ENCODE data around the gene SPATS2L.
A peak's percentile ranks its signal among the peaks of the same experiment; 100 is the strongest.

SPATS2L gene

DNA sequence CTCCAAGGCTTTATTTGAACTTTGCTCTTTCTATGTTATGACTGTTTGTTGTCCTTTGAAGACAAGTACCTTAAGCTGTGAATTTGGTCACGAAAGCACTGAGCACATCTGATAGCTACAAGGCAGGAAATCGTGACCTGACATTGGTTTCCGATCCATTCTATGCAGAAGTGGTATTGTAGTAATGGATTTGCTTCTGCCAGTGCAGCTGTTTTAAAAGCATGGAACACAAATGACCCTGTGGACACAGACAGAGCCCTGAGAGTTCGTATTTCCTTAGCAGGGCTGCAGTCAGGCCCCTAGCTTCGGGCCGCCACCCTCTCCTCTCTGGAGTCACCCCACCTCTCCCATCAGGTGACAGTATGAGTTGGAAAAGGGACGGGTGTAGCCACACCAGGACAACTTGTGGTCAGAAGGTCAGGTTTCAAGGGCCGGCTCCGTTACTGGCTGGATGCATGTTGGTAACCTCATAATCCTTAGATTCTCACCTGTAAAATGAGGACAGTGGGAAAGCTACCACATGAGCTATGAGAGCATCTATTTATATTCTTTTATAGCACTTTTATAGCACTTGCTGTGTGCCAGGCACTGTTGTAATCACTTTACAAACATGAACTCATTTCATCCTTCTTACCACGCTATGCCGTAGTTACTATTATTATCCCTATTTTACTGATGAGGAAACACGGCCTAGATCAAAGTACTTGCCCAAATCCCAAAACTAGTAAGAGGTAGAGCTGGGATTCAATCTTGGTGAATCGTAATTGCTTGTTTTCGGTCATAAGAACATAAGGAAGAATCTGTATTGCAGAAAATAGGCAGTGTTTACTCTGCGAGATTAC is 70.2 kb downstream of the SPATS2L start:
- no peak for DNase-seq (ENCODE audit: low read depth in 2 of 3, low spot score in 1 of 3)

DNA sequence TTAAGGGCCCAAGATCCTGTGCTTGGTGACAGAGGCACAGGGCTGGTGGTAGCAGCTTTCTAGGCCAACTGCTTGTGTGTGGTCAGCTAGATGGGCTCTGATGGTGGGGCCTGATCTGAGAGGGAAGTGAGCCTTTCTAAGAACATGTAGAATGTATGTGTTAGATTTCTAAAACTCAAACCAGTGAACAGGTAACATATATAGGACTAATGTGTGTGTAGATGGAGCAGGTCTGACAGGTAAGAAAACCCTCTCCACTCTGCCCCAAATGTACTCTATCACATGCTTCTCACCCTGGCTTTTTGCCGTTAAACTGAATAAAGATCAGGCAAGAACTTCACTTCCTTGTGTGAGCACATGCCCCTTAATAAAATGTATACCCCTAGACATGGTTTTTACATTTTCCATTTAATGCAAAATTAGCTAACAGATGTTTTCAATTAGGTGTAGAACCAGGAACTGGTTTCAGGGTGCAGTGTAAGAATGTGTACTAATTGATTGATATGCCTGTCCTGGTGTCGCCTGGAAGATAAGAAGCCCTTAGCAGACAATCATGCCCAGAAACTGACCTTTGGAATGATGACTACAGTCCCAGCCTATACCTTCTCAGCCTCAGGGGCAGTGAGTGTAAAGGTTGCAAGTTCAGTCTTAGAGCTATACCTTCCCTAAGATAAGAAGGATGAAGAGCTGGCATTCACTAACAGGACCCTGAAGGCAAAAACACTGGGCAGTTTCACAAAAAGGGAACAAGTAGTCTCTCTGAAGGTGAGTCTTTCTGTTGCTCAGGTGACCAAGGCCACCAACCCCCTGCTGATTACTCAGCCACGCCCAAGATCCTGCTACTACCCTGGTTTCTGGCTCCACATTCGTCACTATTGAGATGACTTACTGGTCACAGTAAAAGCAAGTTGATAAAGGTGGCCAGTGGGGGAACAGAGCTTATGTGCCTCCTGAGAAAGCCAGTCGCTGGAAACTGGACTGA is 71.2 kb downstream of the SPATS2L start:
- no peak for DNase-seq (ENCODE audit: low read depth in 2 of 3, low spot score in 1 of 3)

GRCh38 chr2:200378652-200379290 is 72.3 kb downstream of the SPATS2L start:
- DNase-seq (ENCODE audit: low read depth in 2 of 3, low spot score in 1 of 3): no peak

GRCh38 chr2:200379481-200380090 is 73.1 kb downstream of the SPATS2L start:
- no peak for DNase-seq (ENCODE audit: low read depth in 2 of 3, low spot score in 1 of 3)

DNA sequence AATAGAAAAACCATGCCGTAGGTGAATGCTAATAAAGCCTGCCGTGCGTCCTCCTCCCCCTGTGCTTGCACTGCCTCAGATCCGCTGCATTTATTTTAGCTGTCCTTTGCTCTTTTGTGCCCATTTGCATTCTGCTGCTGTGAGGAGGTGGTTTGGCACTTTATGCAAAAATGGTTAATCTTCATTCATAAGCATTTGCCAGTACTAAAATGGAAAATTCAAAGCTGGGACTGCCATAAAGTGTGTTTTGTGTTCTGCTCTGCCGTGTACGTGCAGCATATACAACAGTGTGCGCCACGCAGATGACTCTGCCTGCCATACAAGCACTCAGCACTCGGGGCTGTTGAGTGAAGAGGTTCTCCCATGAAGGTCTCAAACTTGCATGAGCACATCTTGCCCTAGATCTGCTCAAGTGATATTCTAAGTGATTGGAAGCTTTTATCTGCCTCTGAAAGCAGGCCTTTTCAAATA is 73.6 kb downstream of the SPATS2L start:
- DNase-seq (ENCODE audit: low read depth in 2 of 3, low spot score in 1 of 3): no peak

DNA sequence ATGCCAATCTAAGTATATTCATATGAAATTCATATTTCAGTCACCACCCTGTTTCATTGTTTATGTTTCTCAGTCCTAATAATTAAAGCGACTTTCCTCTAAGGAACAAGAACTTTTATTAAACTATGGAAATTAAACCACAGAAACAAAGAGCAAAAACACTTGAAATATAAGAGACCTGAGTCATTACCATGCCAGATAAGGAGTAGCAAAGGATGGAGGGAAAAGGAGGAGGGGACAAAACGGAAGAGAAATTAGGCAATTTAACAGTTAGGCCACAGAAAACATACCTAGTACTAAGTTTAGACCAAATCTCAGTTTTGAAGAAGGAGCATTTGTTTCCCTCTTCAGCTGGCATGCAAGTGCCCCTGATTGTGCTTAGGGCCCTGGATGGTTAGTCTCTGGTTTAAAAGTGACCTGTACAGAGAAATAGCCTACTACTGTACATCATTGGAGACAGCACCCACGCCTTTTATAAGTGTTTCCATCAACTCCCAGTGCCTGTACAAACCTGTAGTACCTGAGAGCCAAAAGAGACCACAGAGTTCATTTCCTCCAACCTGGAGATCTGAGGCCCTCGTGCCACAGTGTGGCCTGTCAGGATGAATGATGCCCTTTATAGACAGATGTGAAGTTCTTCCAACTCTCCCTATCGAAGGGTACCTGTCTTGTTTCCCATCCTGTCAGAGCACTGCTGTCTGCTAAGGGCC is 74.5 kb downstream of the SPATS2L start:
- no peak for DNase-seq (ENCODE audit: low read depth in 2 of 3, low spot score in 1 of 3)

DNA sequence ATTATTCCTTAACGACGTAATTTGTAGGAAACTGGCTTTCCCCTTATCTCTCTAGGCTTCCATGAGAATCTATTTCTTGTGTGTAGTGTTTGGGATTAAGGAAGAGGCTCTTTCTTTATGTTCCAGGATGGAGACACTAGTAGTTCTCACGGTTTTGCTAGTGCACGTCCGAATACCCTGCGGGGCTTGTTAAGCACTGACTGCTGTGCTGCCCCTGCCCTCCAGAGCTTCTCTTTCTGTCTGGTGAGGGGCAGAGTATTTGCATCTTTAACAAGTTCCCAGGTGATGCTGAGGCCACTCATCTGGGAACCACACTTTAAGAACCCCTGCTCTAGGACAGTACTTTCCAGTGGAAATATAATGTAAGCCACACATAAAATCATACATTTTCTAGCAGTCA is 76.4 kb downstream of the SPATS2L start:
- no peak for DNase-seq (ENCODE audit: low read depth in 2 of 3, low spot score in 1 of 3)

DNA sequence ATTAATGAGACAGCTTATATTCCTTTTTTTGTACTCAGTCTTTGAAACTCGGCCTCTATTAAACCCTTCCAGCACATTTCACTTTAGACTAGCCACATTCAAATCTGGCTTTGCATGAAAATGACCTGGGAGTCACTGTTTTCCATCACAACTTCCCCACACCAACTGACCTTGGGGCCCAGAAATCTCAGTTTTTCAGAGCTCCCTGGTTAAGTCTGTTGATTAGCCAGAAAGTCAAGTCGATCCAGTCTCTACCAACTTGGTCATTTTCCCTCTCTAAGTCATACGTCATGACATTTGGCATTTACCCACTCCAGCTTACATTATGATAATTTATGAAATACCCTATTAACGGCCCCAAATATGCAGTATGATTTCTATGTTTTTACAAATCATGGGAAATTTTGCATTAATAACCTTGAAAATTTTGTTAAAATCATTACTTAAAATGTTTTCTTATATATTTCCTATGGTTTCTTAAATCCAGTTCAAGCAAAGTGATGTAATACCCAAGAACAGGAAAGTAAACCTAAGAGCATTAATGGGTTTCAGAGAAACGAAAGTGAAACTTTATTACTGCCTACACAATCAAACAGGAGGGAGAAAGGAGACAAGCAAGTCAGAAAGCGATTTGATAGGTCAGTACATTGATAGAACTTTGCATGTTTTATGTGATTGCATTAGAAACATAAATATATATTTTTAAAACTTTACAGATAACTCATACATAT is 77.1 kb downstream of the SPATS2L start:
- DNase-seq (ENCODE audit: low read depth in 2 of 3, low spot score in 1 of 3): no peak

DNA sequence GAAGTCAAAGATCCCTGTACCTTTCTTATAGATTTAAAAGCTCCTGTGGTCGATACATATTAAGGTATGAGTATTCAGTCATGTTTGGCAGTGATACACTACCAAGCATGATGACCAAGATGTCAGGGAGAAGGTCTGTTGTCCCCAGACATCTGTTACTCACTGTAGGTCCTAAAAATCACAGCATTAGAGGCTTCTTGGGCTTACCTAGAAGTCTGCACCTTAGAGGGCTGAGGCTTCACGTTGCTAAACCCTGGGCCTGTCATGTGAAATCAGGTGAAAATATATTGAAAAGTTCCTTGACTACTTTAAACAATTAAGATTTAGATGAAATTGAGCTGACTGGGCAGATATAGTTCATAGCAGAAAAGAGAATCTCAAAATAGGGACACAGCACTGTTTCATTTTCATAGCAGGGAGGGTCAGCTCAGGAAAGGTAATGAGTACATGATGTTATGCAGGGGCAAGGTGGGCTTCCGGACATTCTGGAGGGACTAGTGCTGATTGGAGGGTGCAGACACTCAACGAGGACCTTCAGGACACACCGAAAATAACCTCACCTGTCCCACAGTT is 78.7 kb downstream of the SPATS2L start:
- no peak for DNase-seq (ENCODE audit: low read depth in 2 of 3, low spot score in 1 of 3)

- no peak for DNase-seq (ENCODE audit: low read depth in 2 of 3, low spot score in 1 of 3)
Measured at GRCh38 chr2:200393191-200393590, 86.7 kb downstream of the SPATS2L start.

DNA sequence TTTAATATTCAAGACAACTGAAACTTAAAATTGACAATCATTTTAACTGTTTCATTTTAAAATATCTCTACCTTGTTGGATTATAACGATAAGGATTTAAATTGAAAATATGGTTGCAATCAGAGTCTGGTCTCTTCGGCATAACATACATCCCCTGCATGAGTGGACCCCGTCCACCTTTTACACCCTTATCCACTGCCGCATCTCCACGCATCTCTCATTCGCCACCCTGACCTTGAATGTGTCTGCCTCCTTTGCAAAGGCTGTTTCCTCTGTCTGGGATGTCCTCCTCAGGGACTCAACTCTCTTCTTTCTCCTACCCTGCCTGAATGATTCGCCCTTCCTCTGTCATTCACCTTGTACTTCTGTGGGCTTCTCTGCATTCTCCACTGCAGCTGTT is 87.6 kb downstream of the SPATS2L start:
- no peak for DNase-seq (ENCODE audit: low read depth in 2 of 3, low spot score in 1 of 3)

DNA sequence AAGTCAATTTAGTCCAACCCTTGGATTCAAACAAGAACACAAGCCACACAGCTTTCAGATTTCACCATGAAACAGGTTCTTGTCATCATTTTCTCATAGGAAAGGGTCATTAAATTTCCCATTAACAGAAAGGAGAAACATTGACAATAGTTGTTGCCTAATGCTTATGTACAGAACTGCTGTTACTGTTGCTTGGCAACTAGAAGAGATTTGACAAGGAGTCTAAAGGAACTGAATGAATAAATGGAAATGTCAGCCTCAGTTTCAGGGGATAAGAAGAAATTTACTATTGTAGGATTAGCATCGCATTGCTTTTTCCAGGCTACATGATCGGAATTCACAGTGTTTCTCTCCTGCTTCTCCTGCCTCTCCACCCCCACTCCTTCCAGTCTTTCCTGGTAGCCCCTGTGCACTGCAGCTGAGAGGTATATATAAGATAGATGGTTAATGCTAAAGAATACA is 90.3 kb downstream of the SPATS2L start:
- no peak for DNase-seq (ENCODE audit: low read depth in 2 of 3, low spot score in 1 of 3)

DNA sequence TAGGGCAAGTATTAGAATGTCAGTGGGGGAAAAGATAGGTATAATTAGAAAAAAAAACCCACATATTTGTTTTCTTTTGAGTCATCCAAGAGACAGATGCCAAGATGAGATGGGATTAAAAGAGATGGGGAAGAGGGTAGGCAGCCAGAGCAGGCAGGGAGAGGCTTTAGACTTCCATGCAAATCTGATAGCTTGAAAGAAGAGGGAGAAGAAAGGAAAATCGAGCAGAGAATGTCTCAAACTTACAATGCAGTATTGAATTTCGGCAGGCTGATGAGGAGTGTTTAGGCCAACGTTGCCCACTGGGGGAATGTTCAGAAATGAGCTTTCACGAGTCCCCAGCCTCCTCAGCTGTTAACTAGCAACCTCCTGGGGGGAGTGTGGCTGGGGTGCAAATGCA is 91.3 kb downstream of the SPATS2L start:
- DNase-seq (ENCODE audit: low read depth in 2 of 3, low spot score in 1 of 3): no peak

DNA sequence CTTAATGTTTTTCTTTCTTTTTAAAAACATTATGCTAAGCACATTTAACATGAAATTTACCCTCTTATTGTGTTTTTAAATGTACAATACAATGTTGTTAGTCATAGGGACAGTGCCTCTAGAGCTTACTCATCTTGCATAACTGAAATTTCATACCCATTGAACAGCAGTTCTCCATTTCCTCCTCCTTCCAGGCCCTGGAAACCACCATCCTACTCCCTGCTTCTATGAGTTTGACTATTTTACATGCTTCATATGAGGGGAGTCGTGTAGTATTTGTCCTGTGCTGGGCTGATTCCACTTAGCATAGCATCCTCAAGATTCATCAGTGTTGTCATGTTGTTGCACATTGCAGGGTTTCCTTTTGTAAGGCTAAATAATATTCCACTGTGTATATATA is 92.6 kb downstream of the SPATS2L start:
- no peak for DNase-seq (ENCODE audit: low read depth in 2 of 3, low spot score in 1 of 3)

DNA sequence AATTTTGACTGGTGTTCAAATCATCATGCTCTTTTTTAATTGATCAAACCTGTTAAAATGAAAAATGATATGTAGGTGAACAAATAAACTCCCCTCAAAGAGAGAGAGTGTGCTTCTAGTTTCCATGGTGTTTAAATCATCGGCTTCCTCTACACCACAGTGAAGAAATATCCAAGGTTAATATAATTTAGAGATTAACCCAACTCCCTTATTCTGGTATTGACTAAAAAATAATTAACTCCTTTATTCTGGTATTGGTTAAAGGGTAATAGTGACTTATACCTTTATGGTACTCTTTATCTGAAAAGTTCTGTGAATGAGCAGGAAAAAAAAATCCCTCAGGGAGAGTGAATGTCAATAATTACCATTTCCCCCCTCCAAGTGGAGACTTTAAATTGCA is 93.1 kb downstream of the SPATS2L start:
- DNase-seq (ENCODE audit: low read depth in 2 of 3, low spot score in 1 of 3): no peak

GRCh38 chr2:200403814-200404213 is 97.3 kb downstream of the SPATS2L start:
- no peak for DNase-seq (ENCODE audit: low read depth in 2 of 3, low spot score in 1 of 3)

- DNase-seq (ENCODE audit: low read depth in 2 of 3, low spot score in 1 of 3): no peak
Measured at GRCh38 chr2:200404615-200405014, 98.1 kb downstream of the SPATS2L start.

DNA sequence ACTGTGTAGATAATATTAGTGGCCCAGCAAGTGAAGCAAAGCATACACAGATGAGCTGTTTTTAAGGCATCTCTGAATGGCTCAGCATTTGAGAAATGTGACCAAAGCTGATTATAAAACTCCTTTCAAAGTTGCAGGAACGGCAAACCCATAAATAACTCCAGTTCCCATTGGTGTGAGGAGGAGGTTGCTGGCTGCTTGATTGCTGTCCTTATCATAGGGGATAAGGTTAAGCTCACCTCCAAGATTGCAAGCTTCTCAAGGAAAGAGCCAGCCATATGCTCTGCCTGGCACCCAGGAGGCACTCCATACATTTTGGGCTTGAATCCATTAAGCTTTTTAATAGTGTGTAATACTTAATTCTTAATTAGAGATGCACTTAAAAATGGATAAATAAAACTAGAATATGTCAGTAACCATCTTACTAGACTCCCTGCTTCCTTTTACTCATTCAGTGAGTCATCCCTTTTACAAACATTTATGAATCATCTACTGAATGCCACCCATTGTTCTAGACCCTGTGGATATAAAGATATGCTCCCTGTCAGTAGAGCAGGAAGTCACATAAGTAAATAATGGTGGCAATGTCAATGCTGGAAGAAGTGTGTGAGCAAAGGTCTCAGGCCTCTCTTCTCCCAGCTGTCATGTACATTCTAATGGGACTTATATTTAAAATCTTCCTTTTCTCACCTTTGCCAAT is 99.3 kb downstream of the SPATS2L start:
- DNase-seq (ENCODE audit: low read depth in 2 of 3, low spot score in 1 of 3): peak in 1 of 3 donors; percentile 7

DNA sequence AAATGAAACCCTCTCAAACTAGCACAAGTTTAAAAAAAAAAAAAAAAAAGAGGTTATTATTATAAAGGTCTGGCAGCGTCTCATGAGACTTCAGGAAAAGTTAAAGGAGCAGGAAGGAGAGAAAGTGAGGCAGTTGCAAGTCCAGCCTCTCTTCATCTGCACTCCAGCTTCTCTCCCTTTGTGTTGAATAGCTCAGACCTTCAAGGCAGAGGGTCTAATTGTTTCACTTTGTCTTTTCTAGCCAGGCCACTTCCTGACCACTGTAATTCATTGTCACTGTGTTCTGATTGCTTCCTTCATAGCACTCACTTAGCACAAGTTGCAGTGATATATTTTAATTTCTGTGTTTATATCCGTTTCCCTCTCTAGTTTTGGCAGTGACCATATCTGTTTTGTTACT is 99.9 kb downstream of the SPATS2L start:
- no peak for DNase-seq (ENCODE audit: low read depth in 2 of 3, low spot score in 1 of 3)
